ENCODE measurements around the gene SIMC1.

SIMC1 gene

DNA sequence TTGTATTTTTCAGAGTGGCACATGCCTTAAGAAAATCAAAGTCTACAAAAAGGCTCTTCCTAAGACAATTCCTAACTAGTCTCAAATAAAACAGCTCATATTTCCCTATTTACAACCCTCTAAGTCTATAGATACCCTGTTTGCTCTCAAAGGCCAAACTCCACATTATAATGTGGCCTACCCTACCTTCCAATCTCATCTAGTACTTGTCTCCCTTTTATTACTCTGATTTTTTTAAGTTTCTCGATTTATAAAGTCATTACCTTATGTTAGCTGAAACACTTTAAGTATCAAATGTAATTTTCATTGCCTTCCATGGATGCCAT, 103.9 kb downstream of the SIMC1 start:
- H4K20me1 ChIP-seq (ENCODE audit: low read depth, low read length), result no peaks in the 10 kb centered on the region
- H3K9me2 ChIP-seq (replicated peaks; ENCODE audit: insufficient read depth, low read length), result no peaks in the 10 kb centered on the region
- no peak overlapping the region for H3K4me2 ChIP-seq (ENCODE audit: low read depth, low read length, poor library complexity, severe bottlenecking)
- no peaks in the 10 kb centered on the region for H3F3A ChIP-seq (ENCODE audit: insufficient read depth)
- H3K9ac ChIP-seq (ENCODE audit: low read length), result no peak overlapping the region
- TF ChIP-seq, protein P1, sequence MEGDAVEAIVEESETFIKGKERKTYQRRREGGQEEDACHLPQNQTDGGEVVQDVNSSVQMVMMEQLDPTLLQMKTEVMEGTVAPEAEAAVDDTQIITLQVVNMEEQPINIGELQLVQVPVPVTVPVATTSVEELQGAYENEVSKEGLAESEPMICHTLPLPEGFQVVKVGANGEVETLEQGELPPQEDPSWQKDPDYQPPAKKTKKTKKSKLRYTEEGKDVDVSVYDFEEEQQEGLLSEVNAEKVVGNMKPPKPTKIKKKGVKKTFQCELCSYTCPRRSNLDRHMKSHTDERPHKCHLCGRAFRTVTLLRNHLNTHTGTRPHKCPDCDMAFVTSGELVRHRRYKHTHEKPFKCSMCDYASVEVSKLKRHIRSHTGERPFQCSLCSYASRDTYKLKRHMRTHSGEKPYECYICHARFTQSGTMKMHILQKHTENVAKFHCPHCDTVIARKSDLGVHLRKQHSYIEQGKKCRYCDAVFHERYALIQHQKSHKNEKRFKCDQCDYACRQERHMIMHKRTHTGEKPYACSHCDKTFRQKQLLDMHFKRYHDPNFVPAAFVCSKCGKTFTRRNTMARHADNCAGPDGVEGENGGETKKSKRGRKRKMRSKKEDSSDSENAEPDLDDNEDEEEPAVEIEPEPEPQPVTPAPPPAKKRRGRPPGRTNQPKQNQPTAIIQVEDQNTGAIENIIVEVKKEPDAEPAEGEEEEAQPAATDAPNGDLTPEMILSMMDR (IDR thresholded peaks at IDR 0.05; ENCODE audit: insufficient read depth, low read length, poor library complexity, severe bottlenecking), result no peak
- no peak for TF ChIP-seq EZH2phosphoT487 (conservative IDR thresholded peaks at IDR 0.05; ENCODE audit: low read length)
- no peak overlapping the region for H2AFZ ChIP-seq (ENCODE audit: low read depth, low read length, severe bottlenecking)
- no peaks in the 10 kb centered on the region for H3K79me2 ChIP-seq (ENCODE audit: insufficient read depth, low read length)
- no peaks in the 10 kb centered on the region for H3K9me3 ChIP-seq (ENCODE audit: insufficient read depth, low read length)
- H3K27ac ChIP-seq (ENCODE audit: low read depth, low read length), result no peak overlapping the region
- H3K36me3 ChIP-seq (ENCODE audit: low read length), result peaks cover 6% of the 10 kb centered on the region; the same call in 1 of the 2 replicates
- no peak overlapping the region for H3K4me3 ChIP-seq (ENCODE audit: insufficient read depth, low read length, poor library complexity, severe bottlenecking)
- no peaks in the 10 kb centered on the region for H3K27me3 ChIP-seq (ENCODE audit: low read length)

DNA sequence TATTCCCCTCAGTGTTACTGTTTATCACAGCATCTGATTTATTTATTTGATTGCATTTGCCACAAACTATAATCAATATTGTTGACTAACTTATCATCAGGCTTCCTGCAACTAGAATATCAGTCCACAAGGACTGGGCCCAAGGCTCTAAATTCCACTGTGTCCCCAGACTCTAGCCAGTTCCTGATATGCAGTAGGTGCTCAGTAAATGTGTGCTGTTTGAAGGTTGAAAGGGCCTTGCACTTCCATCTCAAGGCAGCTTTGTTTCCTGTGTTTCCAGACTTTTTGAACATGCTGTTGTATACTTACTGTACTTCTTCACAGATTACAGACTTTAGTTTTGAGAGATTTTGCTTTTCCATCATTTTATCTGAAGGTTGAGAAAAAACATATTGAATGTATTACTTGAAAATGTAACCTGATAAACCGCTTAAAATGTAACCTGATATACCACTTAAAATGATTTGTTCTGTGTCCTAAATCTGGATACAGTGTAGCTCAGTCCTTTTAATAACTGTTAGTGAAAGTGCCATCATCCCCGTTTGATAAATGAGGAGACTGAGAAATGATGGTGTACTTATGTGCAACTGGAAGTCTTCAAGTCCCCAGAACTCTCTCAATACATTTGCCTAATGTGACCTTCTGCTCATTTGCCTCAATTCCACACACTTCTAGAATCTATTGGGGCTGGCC, 104.7 kb downstream of the SIMC1 start:
- no peak overlapping the region for H3K27ac ChIP-seq (ENCODE audit: low read depth, low read length)
- H3K27me3 ChIP-seq (ENCODE audit: low read length), result no peaks in the 10 kb centered on the region
- H2AFZ ChIP-seq (ENCODE audit: low read depth, low read length, severe bottlenecking), result no peak overlapping the region
- no peaks in the 10 kb centered on the region for H3K79me2 ChIP-seq (ENCODE audit: insufficient read depth, low read length)
- no peak overlapping the region for H3K4me3 ChIP-seq (ENCODE audit: insufficient read depth, low read length, poor library complexity, severe bottlenecking)
- no peak overlapping the region for H3K4me2 ChIP-seq (ENCODE audit: low read depth, low read length, poor library complexity, severe bottlenecking)
- H3K36me3 ChIP-seq (ENCODE audit: low read length), result peaks cover 6% of the 10 kb centered on the region; the same call in 1 of the 2 replicates
- H3K9me3 ChIP-seq (ENCODE audit: insufficient read depth, low read length), result no peaks in the 10 kb centered on the region
- H3F3A ChIP-seq (ENCODE audit: insufficient read depth), result no peaks in the 10 kb centered on the region
- H3K9ac ChIP-seq (ENCODE audit: low read length), result no peak overlapping the region
- TF ChIP-seq EZH2phosphoT487 (conservative IDR thresholded peaks at IDR 0.05; ENCODE audit: low read length), result no peak
- TF ChIP-seq, protein P1 (IDR thresholded peaks at IDR 0.05; ENCODE audit: insufficient read depth, low read length, poor library complexity, severe bottlenecking), result no peak
- no peaks in the 10 kb centered on the region for H3K9me2 ChIP-seq (replicated peaks; ENCODE audit: insufficient read depth, low read length)
- no peaks in the 10 kb centered on the region for H4K20me1 ChIP-seq (ENCODE audit: low read depth, low read length)

DNA sequence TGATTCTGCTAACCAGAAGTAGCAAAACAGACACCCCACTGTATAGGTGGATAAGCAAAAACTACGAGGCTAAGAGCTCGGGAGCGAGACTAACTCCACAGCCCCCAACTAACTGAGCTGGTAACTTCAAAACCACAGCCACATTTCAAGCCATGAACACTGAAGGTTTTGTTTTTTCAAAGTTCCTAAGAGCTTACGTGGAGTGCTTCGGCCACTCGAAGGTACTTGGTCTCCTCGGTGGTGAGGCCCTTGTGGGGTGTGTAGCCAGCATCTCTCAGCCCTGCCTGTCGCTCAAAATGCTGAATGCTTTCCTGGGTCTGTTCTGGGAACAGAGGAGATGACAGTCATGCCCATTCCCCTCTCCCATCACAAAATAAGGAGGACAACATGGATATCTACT, 112.2 kb downstream of the SIMC1 start:
- H3K27ac ChIP-seq (ENCODE audit: low read depth, low read length), result no peak overlapping the region
- H3K79me2 ChIP-seq (ENCODE audit: insufficient read depth, low read length), result 0 out of 2 replicates have a peak, but pooled peaks cover 6% of the 10 kb centered on the region
- H3K9ac ChIP-seq (ENCODE audit: low read length), result no peak overlapping the region
- H3K4me3 ChIP-seq (ENCODE audit: insufficient read depth, low read length, poor library complexity, severe bottlenecking), result no peak overlapping the region
- H3K9me2 ChIP-seq (replicated peaks; ENCODE audit: insufficient read depth, low read length), result no peaks in the 10 kb centered on the region
- no peak overlapping the region for H3K4me2 ChIP-seq (ENCODE audit: low read depth, low read length, poor library complexity, severe bottlenecking)
- H4K20me1 ChIP-seq (ENCODE audit: low read depth, low read length), result no peaks in the 10 kb centered on the region
- no peaks in the 10 kb centered on the region for H3K27me3 ChIP-seq (ENCODE audit: low read length)
- H3F3A ChIP-seq (ENCODE audit: insufficient read depth), result no peaks in the 10 kb centered on the region
- H3K36me3 ChIP-seq (ENCODE audit: low read length), result peaks cover 6% of the 10 kb centered on the region; the same call in 1 of the 2 replicates
- no peaks in the 10 kb centered on the region for H3K9me3 ChIP-seq (ENCODE audit: insufficient read depth, low read length)
- TF ChIP-seq, protein P1 (IDR thresholded peaks at IDR 0.05; ENCODE audit: insufficient read depth, low read length, poor library complexity, severe bottlenecking), result no peak
- TF ChIP-seq EZH2phosphoT487 (conservative IDR thresholded peaks at IDR 0.05; ENCODE audit: low read length), result no peak
- H2AFZ ChIP-seq (ENCODE audit: low read depth, low read length, severe bottlenecking), result no peak overlapping the region
